ENCODE data around the gene COL10A1.

DNA sequence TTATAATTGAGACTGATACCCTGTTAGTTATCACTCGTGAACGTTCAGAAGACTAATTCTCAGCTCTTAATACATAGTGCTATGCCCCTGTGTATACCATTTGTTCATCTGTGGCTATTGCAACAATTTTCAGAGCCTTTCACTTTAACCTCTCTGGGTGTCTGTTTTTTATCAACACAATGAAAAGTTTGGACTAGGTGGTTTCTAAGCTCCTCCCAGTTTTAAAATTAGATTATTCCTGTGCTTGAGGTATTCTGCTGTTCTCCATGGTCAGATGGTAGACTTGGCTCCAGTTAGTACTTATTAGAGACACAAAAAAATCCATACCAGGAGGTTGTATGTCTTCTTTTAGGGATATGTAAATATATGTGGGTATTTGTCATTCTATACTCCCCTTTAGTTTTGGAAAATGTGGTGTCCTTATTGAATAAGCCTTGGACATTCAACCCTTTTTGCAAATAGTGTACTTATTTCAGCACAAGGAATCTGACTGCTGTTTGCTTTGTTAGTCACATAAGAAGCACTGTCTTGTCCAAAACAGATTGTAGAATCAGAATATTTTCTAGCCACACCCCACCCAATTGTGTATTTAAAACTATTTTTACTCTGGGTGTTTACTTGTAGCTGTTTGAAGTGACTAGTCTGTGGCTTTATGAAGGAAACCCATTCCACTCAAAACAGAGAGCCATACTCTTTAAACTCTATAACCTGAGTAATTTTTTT is 2.0 kb upstream of the COL10A1 start:
- TF ChIP-seq CTCF (IDR thresholded peaks at IDR 0.05) (no peak), POLR2A (IDR thresholded peaks at IDR 0.05) (no peak)

All from breast epithelium (tissue), 3 donors.